HG03103 (cell line): Measurements from ENCODE around the gene POLR1D.
"Not testable (repeated sequence)": the region's sequence is repeated elsewhere in the genome, so short reads cannot be mapped to it uniquely, and the experiment has no call there.

Experiments used
- ATAC-seq: cut with Tn5 transposase; IDR thresholded peaks from one replicate; pipeline ENCODE4 v1.9.1; 2021; ENCODE audit warnings: low read depth; ENCODE audit not compliant: unreplicated experiment

Gene POLR1D

GRCh38 chr13:27613628-27614027, 8.1 kb upstream of the POLR1D start:
- ATAC-seq = no peak

GRCh38 chr13:27617881-27618321, 3.8 kb upstream of the POLR1D start:
- no peak for ATAC-seq

GRCh38 chr13:27619093-27619727, 2.5 kb upstream of the POLR1D start:
- ATAC-seq = no peak

GRCh38 chr13:27619728-27620376, 1.8 kb upstream of the POLR1D start:
- ATAC-seq = peak; percentile 24

GRCh38 chr13:27620377-27621115, 1.1 kb upstream of the POLR1D start, which contains the start of gene LNX2:
TSS of gene LNX2 (minus strand) at chr13:27620529. CDS start at chr13:27581703, 38,826 bp downstream.
- ATAC-seq = peak; percentile 84

GRCh38 chr13:27621116-27621365, 651 bp upstream of the POLR1D start:
- no peak for ATAC-seq

GRCh38 chr13:27622102-27622820, 569 bp downstream of the POLR1D start:
- ATAC-seq = no peak

- ATAC-seq = no peak
These were observed 1.2 kb downstream of the POLR1D start for GRCh38 chr13:27622881-27623280.

- no peak for ATAC-seq
These were observed 2.4 kb downstream of the POLR1D start for GRCh38 chr13:27624071-27624470.

- no peak for ATAC-seq
These were observed 4.1 kb downstream of the POLR1D start for GRCh38 chr13:27625839-27626238.

GRCh38 chr13:27627380-27627779, 5.7 kb downstream of the POLR1D start:
- ATAC-seq = no peak

- ATAC-seq = no peak
These were observed 6.4 kb downstream of the POLR1D start for GRCh38 chr13:27628081-27628480.

GRCh38 chr13:27628766-27629165, 7.1 kb downstream of the POLR1D start:
- ATAC-seq = not testable (repeated sequence)

GRCh38 chr13:27631156-27631555, 9.5 kb downstream of the POLR1D start:
- ATAC-seq = no peak

- no peak for ATAC-seq
These were observed 10.0 kb downstream of the POLR1D start for GRCh38 chr13:27631665-27632064.

GRCh38 chr13:27632214-27632613, 10.5 kb downstream of the POLR1D start:
- no peak for ATAC-seq

GRCh38 chr13:27632648-27633047, 11.0 kb downstream of the POLR1D start:
- no peak for ATAC-seq

GRCh38 chr13:27634231-27634630, 12.5 kb downstream of the POLR1D start:
- ATAC-seq = no peak

- ATAC-seq = no peak
These were observed 13.1 kb downstream of the POLR1D start for GRCh38 chr13:27634791-27635190.

GRCh38 chr13:27635266-27635665, 13.6 kb downstream of the POLR1D start:
- ATAC-seq = no peak

GRCh38 chr13:27636589-27637288, 15.0 kb downstream of the POLR1D start:
- no peak for ATAC-seq
